HCT116 (cell line): ENCODE results near the gene PRR23E. TPM values are rescaled to one million over a fixed set of nuclear protein-coding genes. Genes with fewer than 3 reads are reported as not detected.

Experiments used
- ATAC-seq: fragments of 200-7000 bp; cut with Tn5 transposase; 2 replicates; pipeline ENCODE4 v1.9.1; 2020; ENCODE audit warnings: mild to moderate bottlenecking, moderate library complexity
- BruUV-seq: library from RNA; stranded (reverse); fragments of 400-500 nt; replicated peaks from 2 replicates; lab custom pipeline; 2021; lab: Mats Ljungman, UMichigan
- CTCF ChIA-PET: fragments of 300-600 bp; sonication (Branson Sonifier 250); formaldehyde crosslinking; loops from one replicate; lab custom pipeline; 2021; ENCODE audit warnings: antibody characterized with exemption; lab: Charles Lee
- POLR2A ChIA-PET: fragments of 300-600, 350-600 bp; sonication (Branson Sonifier 250); formaldehyde crosslinking; loops from one replicate; lab custom pipeline; 2021; ENCODE audit warnings: antibody characterized with exemption; lab: Charles Lee
- RAD21 ChIA-PET, 2 experiments: fragments of 300-600 bp; sonication (Branson Sonifier 250); formaldehyde crosslinking; loops; one replicate each; lab custom pipeline; 2023; ENCODE audit warnings: low total read pairs in 2 of 2; ENCODE audit not compliant: uncharacterized antibody in 2 of 2, unreplicated experiment in 2 of 2, low non-redundant PET in 1 of 2; lab: Charles Lee
- DNase-seq: peaks from one replicate; pipeline ENCODE4 v3.0.0-alpha.2; 2010; ENCODE audit warnings: low read depth, low spot score
- H2AFZ ChIP-seq: fragments of 200-600 bp; shearing (Covaris generic), sonication (generic); 2 replicates; pipeline ENCODE4 v1.6.1; 2017; ENCODE audit warnings: low read depth, mixed run types, mixed read lengths, antibody characterized with exemption, low read length; ENCODE audit not compliant: poor library complexity, severe bottlenecking
- H3K27ac ChIP-seq: 2 replicates; pipeline ENCODE4 v1.5.1; 2012; ENCODE audit warnings: low read depth, low read length
- H3K27me3 ChIP-seq: fragments of 200-600 bp; sonication (generic); 2 replicates; pipeline ENCODE4 v1.6.1; 2016; ENCODE audit warnings: mixed run types, low read length, mixed read lengths; ENCODE audit not compliant: insufficient read depth
- H3K36me3 ChIP-seq, 2 experiments: fragments of 200-500 bp in 1 of 2; fragments of 200-600 bp in 1 of 2; sonication (Bioruptor generic) in 1 of 2; sonication (generic) in 1 of 2; 2 replicates each; pipeline versions ENCODE4 v1.5.1 to v1.6.1; 2014 to 2016; ENCODE audit warnings: low read length in 2 of 2, inconsistent platforms in 1 of 2, mixed read lengths in 1 of 2, mixed run types in 1 of 2; ENCODE audit not compliant: insufficient read depth in 2 of 2, control insufficient read depth in 1 of 2
- H3K4me1 ChIP-seq, 2 experiments: fragments of 200-600 bp in 1 of 2; sonication (generic) in 1 of 2; 2 replicates each; pipeline versions ENCODE4 v1.5.1 to v1.6.1; 2012 to 2017; ENCODE audit warnings: low read length in 2 of 2, inconsistent platforms in 1 of 2, mild to moderate bottlenecking in 1 of 2, mixed read lengths in 1 of 2, mixed run types in 1 of 2, moderate library complexity in 1 of 2; ENCODE audit not compliant: insufficient read depth in 2 of 2, control insufficient read depth in 1 of 2
- H3K4me2 ChIP-seq: fragments of 200-600 bp; sonication (generic); 2 replicates; pipeline ENCODE4 v1.6.1; 2017; ENCODE audit warnings: mixed run types, low read length, mixed read lengths
- H3K4me3 ChIP-seq, 2 experiments: fragments of 200-600 bp in 1 of 2; sonication (generic) in 1 of 2; replicated peaks in 1 of 2; 2 replicates each; pipeline ENCODE4 v1.5.1; 2011 to 2016; ENCODE audit warnings: low read length in 2 of 2, control low read depth in 1 of 2, low read depth in 1 of 2, mild to moderate bottlenecking in 1 of 2, mixed read lengths in 1 of 2, mixed run types in 1 of 2
- H3K79me2 ChIP-seq: fragments of 200-600 bp; sonication (generic); 2 replicates; pipeline ENCODE4 v1.6.1; 2017; ENCODE audit warnings: mild to moderate bottlenecking, mixed run types, low read length, moderate library complexity, mixed read lengths; ENCODE audit not compliant: insufficient read depth
- H3K9ac ChIP-seq: fragments of 200-600 bp; sonication (generic); 2 replicates; pipeline ENCODE4 v1.6.1; 2016; ENCODE audit warnings: low read length, mixed read lengths
- H3K9me2 ChIP-seq: fragments of 200-600 bp; sonication (generic), shearing (Covaris generic); 2 replicates; pipeline ENCODE4 v1.6.1; 2017; ENCODE audit warnings: mixed run types, mild to moderate bottlenecking, moderate library complexity; ENCODE audit not compliant: insufficient read depth
- H3K9me3 ChIP-seq, 2 experiments: fragments of 200-500 bp in 1 of 2; fragments of 200-600 bp in 1 of 2; sonication (Bioruptor generic) in 1 of 2; sonication (generic) in 1 of 2; 2 replicates each; pipeline ENCODE4 v1.6.1; 2014 to 2017; ENCODE audit warnings: low read length in 2 of 2, mixed read lengths in 2 of 2, inconsistent platforms in 1 of 2, low read depth in 1 of 2, mild to moderate bottlenecking in 1 of 2, mixed run types in 1 of 2, moderate library complexity in 1 of 2; ENCODE audit not compliant: control insufficient read depth in 1 of 2, insufficient read depth in 1 of 2
- H4K20me1 ChIP-seq: fragments of 200-600 bp; sonication (generic), shearing (Covaris generic); 2 replicates; pipeline ENCODE4 v1.6.1; 2017; ENCODE audit warnings: mixed run types, mild to moderate bottlenecking, moderate library complexity; ENCODE audit not compliant: insufficient read depth
- CEBPB ChIP-seq: IDR thresholded peaks from 2 replicates; pipeline ENCODE4 v1.6.1; 2012; ENCODE audit warnings: low read depth
- ELF1 ChIP-seq: IDR thresholded peaks from 2 replicates; pipeline ENCODE4 v1.6.1; 2012; ENCODE audit warnings: low read depth, borderline replicate concordance
- EZH2 ChIP-seq: fragments of 200-600 bp; sonication (generic); IDR thresholded peaks from 2 replicates; pipeline ENCODE4 v1.6.1; 2017; ENCODE audit warnings: antibody characterized with exemption, mixed run types
- FOSL1 ChIP-seq: IDR thresholded peaks from 2 replicates; pipeline ENCODE4 v1.6.1; 2012; ENCODE audit warnings: low read depth
- JUND ChIP-seq: IDR thresholded peaks from 2 replicates; pipeline ENCODE4 v1.6.1; 2012
- POLR2AphosphoS5 ChIP-seq: IDR thresholded peaks from 2 replicates; pipeline ENCODE4 v1.6.1; 2011; ENCODE audit warnings: mild to moderate bottlenecking, low read depth, low read length, moderate library complexity
- RAD21 ChIP-seq: IDR thresholded peaks from 2 replicates; pipeline ENCODE4 v1.6.1; 2012; ENCODE audit warnings: low read depth, mild to moderate bottlenecking
- REST ChIP-seq: IDR thresholded peaks from 2 replicates; pipeline ENCODE4 v1.6.1; 2012; ENCODE audit warnings: low read depth
- SIN3A ChIP-seq: IDR thresholded peaks from 2 replicates; pipeline ENCODE4 v1.6.1; 2012; ENCODE audit warnings: low read depth
- SP1 ChIP-seq: IDR thresholded peaks from 2 replicates; pipeline ENCODE4 v1.6.1; 2012; ENCODE audit warnings: low read depth
- SRF ChIP-seq: IDR thresholded peaks from 2 replicates; pipeline ENCODE4 v1.6.1; 2012; ENCODE audit warnings: low read depth
- YY1 ChIP-seq: IDR thresholded peaks from 2 replicates; pipeline ENCODE4 v1.6.1; 2011; ENCODE audit warnings: low read length, low read depth, moderate library complexity, mild to moderate bottlenecking; ENCODE audit not compliant: insufficient replicate concordance; ENCODE audit errors: extremely low read depth
- ZFX ChIP-seq: fragments of 450-650 bp; IDR thresholded peaks from 2 replicates; pipeline ENCODE4 v1.6.1; 2017
- intact Hi-C: fragments of 100-400 bp; cut with micrococcal nuclease; formaldehyde crosslinking; loops from 2 replicates; pipeline ENCODE4 v1.10.0; 2022
- total RNA-seq: library from RNA; stranded (reverse); gene quantifications from one replicate; pipeline ENCODE4 v1.2.1, GENCODE V29; 2021; ENCODE audit not compliant: unreplicated experiment
- TF ChIP-seq, protein P1 (sequence below): IDR thresholded peaks from 2 replicates; pipeline ENCODE4 v1.6.1; 2012
- TF ChIP-seq, protein P2 (sequence below): IDR thresholded peaks from 2 replicates; pipeline ENCODE4 v1.6.1; 2011; ENCODE audit warnings: mild to moderate bottlenecking, low read length, moderate library complexity; ENCODE audit not compliant: insufficient replicate concordance; ENCODE audit errors: extremely low read depth

Gene PRR23E
- total RNA-seq, 1 experiment from 2014 or later, result not detected

GRCh38 chr3:127235706-127236105 is 42.8 kb downstream of the PRR23E start:
- H3K9ac ChIP-seq, result no peak overlapping the region
- RAD21 ChIA-PET, result no interaction called here
- H3K9me2 ChIP-seq, result no peaks in the 10 kb centered on the region
- H3K4me3 ChIP-seq, result no peak overlapping the region
- TF ChIP-seq POLR2AphosphoS5, result no peak
- TF ChIP-seq, protein P1, sequence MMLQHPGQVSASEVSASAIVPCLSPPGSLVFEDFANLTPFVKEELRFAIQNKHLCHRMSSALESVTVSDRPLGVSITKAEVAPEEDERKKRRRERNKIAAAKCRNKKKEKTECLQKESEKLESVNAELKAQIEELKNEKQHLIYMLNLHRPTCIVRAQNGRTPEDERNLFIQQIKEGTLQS, result no peak
- TF ChIP-seq CEBPB, result no peak
- TF ChIP-seq SP1, result no peak
- TF ChIP-seq, all 23 proteins: peak for 0
- Histone ChIP-seq H3K27ac (no peak overlapping the region), H4K20me1 (no peaks in the 10 kb centered on the region), H3K36me3 (no peaks in the 10 kb centered on the region), H3K9me3 (peaks cover 0 to 4% of the 10 kb centered on the region in 2 experiments; a peak in 1 of 4 replicates), H2AFZ (no peak overlapping the region), H3K79me2 (no peaks in the 10 kb centered on the region), H3K4me1 (no peaks in the 10 kb centered on the region), H3K27me3 (no peaks in the 10 kb centered on the region), H3K4me2 (no peak overlapping the region)
- ATAC-seq, result no peak
- no peak for DNase-seq
- no TSS peak for BruUV-seq
- ChIA-PET POLR2A (no interaction called here), CTCF (no interaction called here)
- intact Hi-C loops, result no loop called here

GRCh38 chr3:127237835-127238234 is 44.9 kb downstream of the PRR23E start:
- no peaks in the 10 kb centered on the region for H3K36me3 ChIP-seq
- DNase-seq (no peak), ATAC-seq (no peak)
- H3K9me3 ChIP-seq, result peaks cover 0 to 11% of the 10 kb centered on the region in 2 experiments; a peak in 1 of 4 replicates
- H2AFZ ChIP-seq, result no peak overlapping the region
- H3K79me2 ChIP-seq, result no peaks in the 10 kb centered on the region
- H3K9me2 ChIP-seq, result no peaks in the 10 kb centered on the region
- H3K4me2 ChIP-seq, result no peak overlapping the region
- POLR2A ChIA-PET, result no interaction called here
- BruUV-seq, result no TSS peak
- H3K27ac ChIP-seq, result no peak overlapping the region
- no peak overlapping the region for H3K4me3 ChIP-seq
- H3K27me3 ChIP-seq, result no peaks in the 10 kb centered on the region
- no peaks in the 10 kb centered on the region for H4K20me1 ChIP-seq
- no peak overlapping the region for H3K9ac ChIP-seq
- RAD21 ChIA-PET, result interaction anchor here in 1 of 2 experiments (0.6 kb wide), 1 partner anchor 67 kb away, joined by 6 read pairs; no protein-coding TSS in a partner anchor
- H3K4me1 ChIP-seq, result no peaks in the 10 kb centered on the region
- CTCF ChIA-PET, result no interaction called here
- intact Hi-C loops, result no loop called here
- TF ChIP-seq JUND (no peak), YY1 (no peak), CEBPB (no peak), POLR2AphosphoS5 (no peak), FOSL1 (no peak), SRF (no peak), RAD21 (no peak), SIN3A (no peak), ZFX (no peak), EZH2 (no peak), ELF1 (no peak), REST (no peak), SP1 (no peak)
- TF ChIP-seq, protein P2, sequence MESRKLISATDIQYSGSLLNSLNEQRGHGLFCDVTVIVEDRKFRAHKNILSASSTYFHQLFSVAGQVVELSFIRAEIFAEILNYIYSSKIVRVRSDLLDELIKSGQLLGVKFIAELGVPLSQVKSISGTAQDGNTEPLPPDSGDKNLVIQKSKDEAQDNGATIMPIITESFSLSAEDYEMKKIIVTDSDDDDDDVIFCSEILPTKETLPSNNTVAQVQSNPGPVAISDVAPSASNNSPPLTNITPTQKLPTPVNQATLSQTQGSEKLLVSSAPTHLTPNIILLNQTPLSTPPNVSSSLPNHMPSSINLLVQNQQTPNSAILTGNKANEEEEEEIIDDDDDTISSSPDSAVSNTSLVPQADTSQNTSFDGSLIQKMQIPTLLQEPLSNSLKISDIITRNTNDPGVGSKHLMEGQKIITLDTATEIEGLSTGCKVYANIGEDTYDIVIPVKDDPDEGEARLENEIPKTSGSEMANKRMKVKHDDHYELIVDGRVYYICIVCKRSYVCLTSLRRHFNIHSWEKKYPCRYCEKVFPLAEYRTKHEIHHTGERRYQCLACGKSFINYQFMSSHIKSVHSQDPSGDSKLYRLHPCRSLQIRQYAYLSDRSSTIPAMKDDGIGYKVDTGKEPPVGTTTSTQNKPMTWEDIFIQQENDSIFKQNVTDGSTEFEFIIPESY, result no peak
- TF ChIP-seq, protein P1, result no peak
